Adrenal gland (tissue), 5 donors: Measurements from ENCODE around the gene CYBA.

Experiments
- POLR2A ChIP-seq, 2 donors: fragments of 450-650 bp; IDR thresholded peaks; one replicate each; pipeline ENCODE4 v1.6.1; 2017; ENCODE audit warnings: antibody characterized with exemption in 2 of 2, mild to moderate bottlenecking in 2 of 2, moderate library complexity in 1 of 2
- TF ChIP-seq, protein P1 (sequence below), 6 experiments: fragments of 450-650 bp in 4 of 6; fragments of 200-600 bp in 2 of 6; sonication (generic) in 1 of 6; IDR thresholded peaks; 1 replicate in 5 of 6; 2 replicates in 1 of 6; pipeline versions ENCODE4 v1.5.1 to v1.8.0; 2016 to 2021; ENCODE audit warnings: antibody characterized with exemption in 6 of 6, mild to moderate bottlenecking in 2 of 6, moderate library complexity in 1 of 6
- donor health status: DM: no; HTN: no; CAD: no.

DNA sequence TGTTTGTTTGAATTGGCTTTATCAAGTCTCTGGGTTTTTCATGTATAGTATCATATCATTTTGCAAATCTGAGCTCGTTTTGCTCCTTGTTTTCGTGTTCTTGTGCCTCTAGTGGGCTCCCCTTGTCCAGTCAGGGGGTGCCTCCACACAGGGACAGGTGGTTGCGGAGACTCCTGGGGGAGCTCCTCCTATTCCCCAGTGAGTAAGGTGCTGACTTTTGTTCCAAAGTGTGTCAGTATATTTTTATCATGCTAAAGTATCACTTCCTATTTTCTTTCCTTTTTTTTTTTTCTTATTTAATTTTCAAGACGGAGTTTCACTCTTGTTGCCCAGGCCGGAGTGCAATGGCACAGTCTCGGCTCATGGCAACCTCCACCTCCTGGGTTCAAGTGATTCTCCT lies 42.8 kb downstream of the CYBA start:
- TF ChIP-seq, protein P1, sequence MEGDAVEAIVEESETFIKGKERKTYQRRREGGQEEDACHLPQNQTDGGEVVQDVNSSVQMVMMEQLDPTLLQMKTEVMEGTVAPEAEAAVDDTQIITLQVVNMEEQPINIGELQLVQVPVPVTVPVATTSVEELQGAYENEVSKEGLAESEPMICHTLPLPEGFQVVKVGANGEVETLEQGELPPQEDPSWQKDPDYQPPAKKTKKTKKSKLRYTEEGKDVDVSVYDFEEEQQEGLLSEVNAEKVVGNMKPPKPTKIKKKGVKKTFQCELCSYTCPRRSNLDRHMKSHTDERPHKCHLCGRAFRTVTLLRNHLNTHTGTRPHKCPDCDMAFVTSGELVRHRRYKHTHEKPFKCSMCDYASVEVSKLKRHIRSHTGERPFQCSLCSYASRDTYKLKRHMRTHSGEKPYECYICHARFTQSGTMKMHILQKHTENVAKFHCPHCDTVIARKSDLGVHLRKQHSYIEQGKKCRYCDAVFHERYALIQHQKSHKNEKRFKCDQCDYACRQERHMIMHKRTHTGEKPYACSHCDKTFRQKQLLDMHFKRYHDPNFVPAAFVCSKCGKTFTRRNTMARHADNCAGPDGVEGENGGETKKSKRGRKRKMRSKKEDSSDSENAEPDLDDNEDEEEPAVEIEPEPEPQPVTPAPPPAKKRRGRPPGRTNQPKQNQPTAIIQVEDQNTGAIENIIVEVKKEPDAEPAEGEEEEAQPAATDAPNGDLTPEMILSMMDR (IDR thresholded peaks at IDR 0.05) = no peak
- no peak for TF ChIP-seq POLR2A (IDR thresholded peaks at IDR 0.05)
